Erythroblast (primary cell): Measurements from ENCODE around the gene CACNA1A.

Experiments used
- GATA1 ChIP-seq: IDR thresholded peaks from 2 replicates; pipeline ENCODE4 v1.6.1; 2011; ENCODE audit warnings: low read depth, mild to moderate bottlenecking, control low read depth, low read length, moderate library complexity
- POLR2A ChIP-seq: IDR thresholded peaks from 2 replicates; pipeline ENCODE4 v1.6.1; 2011; ENCODE audit warnings: mild to moderate bottlenecking, low read length

- no peak for TF ChIP-seq POLR2A
- TF ChIP-seq GATA1: no peak
Measured at GRCh38 chr19:13313875-13314274, 192.4 kb downstream of the CACNA1A start.
